ENCODE results near the gene MAP3K8.

Gene MAP3K8

GRCh38 chr10:30493609-30494530 is 59.9 kb downstream of the MAP3K8 start:
- H3K4me1 ChIP-seq (ENCODE audit: control insufficient read depth, low read length): peaks cover 71% of the 10 kb centered on the region
- H3K4me2 ChIP-seq (ENCODE audit: low read length): peak overlapping the region; percentile 52
- no peaks in the 10 kb centered on the region for H3K9me2 ChIP-seq (replicated peaks; ENCODE audit: control insufficient read depth, low read length)
- peaks cover 20% of the 10 kb centered on the region for H3K27me3 ChIP-seq (ENCODE audit: control insufficient read depth, low read length)
- H3K9me3 ChIP-seq (ENCODE audit: control insufficient read depth, insufficient read depth, low read length): no peaks in the 10 kb centered on the region
- H4K20me1 ChIP-seq (ENCODE audit: control insufficient read depth, insufficient read depth, low read depth, low read length): no peaks in the 10 kb centered on the region
- H3K4me3 ChIP-seq (ENCODE audit: low read length): peak overlapping the region; percentile 39
- TF ChIP-seq EZH2phosphoT487 (IDR thresholded peaks at IDR 0.05; ENCODE audit: borderline replicate concordance, low read length) (no peak), CTCF (IDR thresholded peaks at IDR 0.05; ENCODE audit: low read depth, low read length, poor library complexity, severe bottlenecking) (peak; percentile 63)
- no peak overlapping the region for H3K27ac ChIP-seq (ENCODE audit: low read depth, low read length)
- H3K79me2 ChIP-seq (ENCODE audit: control insufficient read depth, low read length): no peaks in the 10 kb centered on the region
- no peaks in the 10 kb centered on the region for H3K36me3 ChIP-seq (ENCODE audit: control insufficient read depth, low read length)
- H3F3A ChIP-seq (ENCODE audit: control insufficient read depth, insufficient read depth): no peaks in the 10 kb centered on the region

- Histone ChIP-seq H3K79me2 (ENCODE audit: control insufficient read depth, low read length) (no peaks in the 10 kb centered on the region), H3K27ac (ENCODE audit: low read depth, low read length) (no peak overlapping the region), H3K4me1 (ENCODE audit: control insufficient read depth, low read length) (peaks cover 64% of the 10 kb centered on the region), H3K27me3 (ENCODE audit: control insufficient read depth, low read length) (peaks cover 13% of the 10 kb centered on the region), H3F3A (ENCODE audit: control insufficient read depth, insufficient read depth) (no peaks in the 10 kb centered on the region), H3K4me3 (ENCODE audit: low read length) (peak overlapping the region; percentile 39), H4K20me1 (ENCODE audit: control insufficient read depth, insufficient read depth, low read depth, low read length) (no peaks in the 10 kb centered on the region), H3K9me3 (ENCODE audit: control insufficient read depth, insufficient read depth, low read length) (no peaks in the 10 kb centered on the region), H3K9me2 (replicated peaks; ENCODE audit: control insufficient read depth, low read length) (no peaks in the 10 kb centered on the region), H3K4me2 (ENCODE audit: low read length) (peak overlapping the region; percentile 52), H3K36me3 (ENCODE audit: control insufficient read depth, low read length) (no peaks in the 10 kb centered on the region)
- TF ChIP-seq CTCF (IDR thresholded peaks at IDR 0.05; ENCODE audit: low read depth, low read length, poor library complexity, severe bottlenecking): no peak
- no peak for TF ChIP-seq EZH2phosphoT487 (IDR thresholded peaks at IDR 0.05; ENCODE audit: borderline replicate concordance, low read length)
These were observed 60.6 kb downstream of the MAP3K8 start for GRCh38 chr10:30494558-30494957.

- H3K4me2 ChIP-seq (ENCODE audit: low read length): no peak overlapping the region
- H4K20me1 ChIP-seq (ENCODE audit: control insufficient read depth, insufficient read depth, low read depth, low read length): no peaks in the 10 kb centered on the region
- H3K27ac ChIP-seq (ENCODE audit: low read depth, low read length): no peak overlapping the region
- H3K36me3 ChIP-seq (ENCODE audit: control insufficient read depth, low read length): no peaks in the 10 kb centered on the region
- H3F3A ChIP-seq (ENCODE audit: control insufficient read depth, insufficient read depth): no peaks in the 10 kb centered on the region
- H3K4me1 ChIP-seq (ENCODE audit: control insufficient read depth, low read length): peaks cover 54% of the 10 kb centered on the region
- no peak overlapping the region for H3K4me3 ChIP-seq (ENCODE audit: low read length)
- no peak for TF ChIP-seq EZH2phosphoT487 (IDR thresholded peaks at IDR 0.05; ENCODE audit: borderline replicate concordance, low read length)
- no peak for TF ChIP-seq CTCF (IDR thresholded peaks at IDR 0.05; ENCODE audit: low read depth, low read length, poor library complexity, severe bottlenecking)
- no peaks in the 10 kb centered on the region for H3K9me2 ChIP-seq (replicated peaks; ENCODE audit: control insufficient read depth, low read length)
- no peaks in the 10 kb centered on the region for H3K9me3 ChIP-seq (ENCODE audit: control insufficient read depth, insufficient read depth, low read length)
- H3K27me3 ChIP-seq (ENCODE audit: control insufficient read depth, low read length): peaks cover 6% of the 10 kb centered on the region
- no peaks in the 10 kb centered on the region for H3K79me2 ChIP-seq (ENCODE audit: control insufficient read depth, low read length)
These were observed 61.7 kb downstream of the MAP3K8 start for GRCh38 chr10:30495687-30496086.

Measured in DOHH2 (cell line).